Effector memory CD4-positive, alpha-beta T cell (primary cell): ENCODE results near the gene NCKAP1.

ENCODE experiments used
- DNase-seq, 3 donors: peaks; one replicate each; pipeline ENCODE4 v3.0.0-alpha.2; 2020
- H3K27ac ChIP-seq: 2 replicates; pipeline ENCODE4 v1.7.0; 2013; ENCODE audit warnings: mild to moderate bottlenecking, low read length, moderate library complexity; ENCODE audit not compliant: insufficient read depth, poor library complexity, severe bottlenecking
- H3K27me3 ChIP-seq: replicated peaks from 2 replicates; pipeline ENCODE4 v1.7.0; 2013; ENCODE audit warnings: mild to moderate bottlenecking, low read length; ENCODE audit not compliant: insufficient read depth, control insufficient read depth, poor library complexity, severe bottlenecking
- H3K36me3 ChIP-seq: 2 replicates; pipeline ENCODE4 v1.7.0; 2013; ENCODE audit warnings: mild to moderate bottlenecking, low read length, moderate library complexity; ENCODE audit not compliant: control insufficient read depth, insufficient read depth
- H3K4me1 ChIP-seq: 2 replicates; pipeline ENCODE4 v1.7.0; 2013; ENCODE audit warnings: low read length, mild to moderate bottlenecking; ENCODE audit not compliant: control insufficient read depth, insufficient read depth, poor library complexity, severe bottlenecking
- H3K4me3 ChIP-seq: 2 replicates; pipeline ENCODE4 v1.7.0; 2013; ENCODE audit warnings: low read length, low read depth, mild to moderate bottlenecking; ENCODE audit not compliant: insufficient read depth, poor library complexity, severe bottlenecking
- H3K9me3 ChIP-seq: 2 replicates; pipeline ENCODE4 v1.7.0; 2013; ENCODE audit warnings: mild to moderate bottlenecking, low read length, moderate library complexity; ENCODE audit not compliant: control insufficient read depth

NCKAP1 gene

DNA sequence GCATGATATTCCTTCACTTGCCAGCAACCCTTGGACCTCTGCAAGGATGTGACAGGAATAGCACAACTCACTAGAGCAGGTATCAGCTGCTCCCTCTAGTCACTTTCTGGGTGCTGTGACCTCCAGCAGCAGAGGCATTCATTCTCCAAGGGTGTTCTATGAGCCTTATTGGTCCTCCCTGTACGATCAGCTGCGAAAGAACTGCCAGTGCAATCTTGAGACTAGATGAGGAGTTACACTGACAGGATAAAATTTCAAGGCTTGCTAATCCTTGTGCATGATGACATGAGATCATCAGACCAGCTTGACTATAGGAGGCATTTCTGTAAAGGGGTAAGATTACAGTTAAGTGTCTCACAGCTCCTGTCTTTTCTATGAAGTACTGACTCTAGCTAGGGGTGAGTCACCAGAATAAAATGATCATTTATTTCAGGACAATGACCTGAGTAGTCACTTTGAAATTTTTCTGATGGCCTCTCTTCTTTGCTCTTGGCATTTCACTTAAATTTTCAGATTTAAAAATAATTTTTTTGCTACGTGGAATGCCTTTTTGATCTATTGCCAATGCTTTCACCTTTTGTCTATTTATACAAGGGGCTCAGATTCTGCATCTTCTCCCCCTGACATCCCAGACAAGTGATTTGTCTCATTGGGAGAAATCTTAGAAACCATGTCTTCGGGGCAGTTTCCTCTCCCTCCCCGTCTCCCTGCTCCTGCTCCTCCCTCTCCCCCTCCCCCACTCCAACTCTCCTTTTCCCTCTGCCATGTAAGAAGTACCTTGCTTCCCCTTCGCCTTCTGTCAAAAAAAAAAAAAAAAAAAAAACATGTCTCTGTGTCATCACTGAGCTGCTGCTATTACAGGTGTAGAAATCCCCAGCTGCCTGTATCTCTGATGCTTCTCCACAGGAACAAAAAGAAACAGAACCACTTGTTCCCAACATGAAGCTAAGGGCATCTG lies 122.6 kb downstream of the NCKAP1 start:
- H3K4me3 ChIP-seq: no peak overlapping the region
- no peaks in the 10 kb centered on the region for H3K4me1 ChIP-seq
- no peaks in the 10 kb centered on the region for H3K36me3 ChIP-seq
- H3K9me3 ChIP-seq: no peaks in the 10 kb centered on the region
- no peak for DNase-seq
- H3K27ac ChIP-seq: no peak overlapping the region
- H3K27me3 ChIP-seq: no peaks in the 10 kb centered on the region

GRCh38 chr2:182914852-182915251 lies 123.4 kb downstream of the NCKAP1 start:
- no peaks in the 10 kb centered on the region for H3K9me3 ChIP-seq
- H3K27me3 ChIP-seq: no peaks in the 10 kb centered on the region
- no peaks in the 10 kb centered on the region for H3K4me1 ChIP-seq
- DNase-seq: no peak
- H3K36me3 ChIP-seq: no peaks in the 10 kb centered on the region
- no peak overlapping the region for H3K27ac ChIP-seq
- H3K4me3 ChIP-seq: no peak overlapping the region

DNA sequence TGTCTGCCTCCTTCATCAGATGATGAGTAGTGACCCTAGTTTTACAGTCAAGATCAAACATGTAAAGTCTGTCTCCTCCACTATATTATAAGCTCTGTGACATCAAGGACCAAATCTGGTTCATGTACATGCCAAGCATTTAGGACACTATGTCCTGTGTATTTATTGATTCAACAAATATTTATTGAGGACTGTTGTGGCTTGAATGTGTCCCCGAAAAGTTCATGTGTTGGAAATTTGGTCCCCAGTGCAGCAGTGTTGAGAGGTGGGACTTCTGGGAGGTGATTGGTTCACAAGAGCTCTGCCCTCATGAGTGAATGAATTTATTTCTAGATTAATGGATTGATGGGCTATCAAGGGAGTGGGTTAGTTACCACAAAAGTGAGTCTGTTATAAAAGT lies 125.2 kb downstream of the NCKAP1 start:
- H3K36me3 ChIP-seq: no peaks in the 10 kb centered on the region
- DNase-seq: no peak
- H3K27me3 ChIP-seq: no peaks in the 10 kb centered on the region
- H3K4me3 ChIP-seq: no peak overlapping the region
- H3K4me1 ChIP-seq: no peaks in the 10 kb centered on the region
- no peak overlapping the region for H3K27ac ChIP-seq
- no peaks in the 10 kb centered on the region for H3K9me3 ChIP-seq

- Histone ChIP-seq H3K4me1 (no peaks in the 10 kb centered on the region), H3K36me3 (no peaks in the 10 kb centered on the region), H3K27ac (no peak overlapping the region), H3K9me3 (no peaks in the 10 kb centered on the region), H3K27me3 (no peaks in the 10 kb centered on the region), H3K4me3 (no peak overlapping the region)
- DNase-seq: no peak
These were observed 125.7 kb downstream of the NCKAP1 start for GRCh38 chr2:182912518-182912915.

DNA sequence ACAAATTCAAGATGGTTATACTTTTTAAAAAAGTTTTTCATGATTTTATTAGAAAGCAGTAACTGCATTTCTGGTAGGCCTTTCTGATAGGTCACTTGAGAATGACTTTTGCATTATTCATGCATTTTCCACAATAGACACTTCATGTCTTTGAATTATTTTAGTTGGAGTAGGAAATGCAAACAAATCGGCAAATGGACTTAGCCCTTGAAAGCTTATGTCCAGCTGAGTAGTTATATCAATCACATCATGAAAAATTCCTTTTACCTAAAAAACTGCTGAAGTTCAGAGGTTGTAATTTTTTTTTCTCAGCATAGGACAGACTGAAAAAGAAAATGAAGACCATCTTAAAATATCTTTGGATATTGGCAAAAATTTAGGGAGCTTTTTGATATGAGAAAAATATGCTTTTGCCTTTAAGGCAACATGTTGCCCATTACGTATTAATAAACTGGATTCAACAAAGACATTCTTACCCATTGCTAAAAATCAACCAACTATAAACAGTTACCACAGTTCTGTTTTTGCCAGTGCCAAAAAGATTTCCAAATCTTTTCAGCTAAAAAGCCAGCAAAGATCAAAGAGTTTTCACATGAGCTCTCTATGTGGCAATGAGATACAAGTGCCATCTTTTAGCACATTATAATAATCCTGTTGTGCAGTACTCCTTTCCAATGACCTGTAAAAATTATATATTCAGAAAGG lies 126.3 kb downstream of the NCKAP1 start:
- no peak overlapping the region for H3K4me3 ChIP-seq
- no peak overlapping the region for H3K27ac ChIP-seq
- H3K36me3 ChIP-seq: no peaks in the 10 kb centered on the region
- H3K9me3 ChIP-seq: no peaks in the 10 kb centered on the region
- H3K4me1 ChIP-seq: no peaks in the 10 kb centered on the region
- no peaks in the 10 kb centered on the region for H3K27me3 ChIP-seq
- no peak for DNase-seq

DNA sequence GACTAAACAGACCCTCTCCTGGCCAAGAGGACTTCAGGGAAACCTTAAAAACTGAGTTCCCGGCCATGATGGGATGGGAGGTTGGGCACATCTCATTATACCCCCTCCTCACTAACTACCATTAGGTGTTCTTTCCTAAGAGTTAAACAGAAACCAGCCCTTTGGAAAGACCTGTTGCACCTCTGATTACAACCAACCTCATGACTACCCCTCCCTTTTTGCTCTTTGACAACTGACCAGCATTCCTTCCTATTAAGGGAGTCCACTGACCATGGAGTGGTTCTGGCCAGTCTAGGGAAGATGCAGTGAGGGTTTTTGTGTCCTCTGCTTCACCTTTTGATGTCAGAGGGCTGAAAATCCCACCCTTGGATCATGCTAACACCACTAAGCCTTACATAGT lies 127.3 kb downstream of the NCKAP1 start:
- no peak overlapping the region for H3K27ac ChIP-seq
- no peak for DNase-seq
- H3K27me3 ChIP-seq: no peaks in the 10 kb centered on the region
- H3K4me1 ChIP-seq: no peaks in the 10 kb centered on the region
- H3K4me3 ChIP-seq: no peak overlapping the region
- H3K36me3 ChIP-seq: no peaks in the 10 kb centered on the region
- H3K9me3 ChIP-seq: no peaks in the 10 kb centered on the region

DNA sequence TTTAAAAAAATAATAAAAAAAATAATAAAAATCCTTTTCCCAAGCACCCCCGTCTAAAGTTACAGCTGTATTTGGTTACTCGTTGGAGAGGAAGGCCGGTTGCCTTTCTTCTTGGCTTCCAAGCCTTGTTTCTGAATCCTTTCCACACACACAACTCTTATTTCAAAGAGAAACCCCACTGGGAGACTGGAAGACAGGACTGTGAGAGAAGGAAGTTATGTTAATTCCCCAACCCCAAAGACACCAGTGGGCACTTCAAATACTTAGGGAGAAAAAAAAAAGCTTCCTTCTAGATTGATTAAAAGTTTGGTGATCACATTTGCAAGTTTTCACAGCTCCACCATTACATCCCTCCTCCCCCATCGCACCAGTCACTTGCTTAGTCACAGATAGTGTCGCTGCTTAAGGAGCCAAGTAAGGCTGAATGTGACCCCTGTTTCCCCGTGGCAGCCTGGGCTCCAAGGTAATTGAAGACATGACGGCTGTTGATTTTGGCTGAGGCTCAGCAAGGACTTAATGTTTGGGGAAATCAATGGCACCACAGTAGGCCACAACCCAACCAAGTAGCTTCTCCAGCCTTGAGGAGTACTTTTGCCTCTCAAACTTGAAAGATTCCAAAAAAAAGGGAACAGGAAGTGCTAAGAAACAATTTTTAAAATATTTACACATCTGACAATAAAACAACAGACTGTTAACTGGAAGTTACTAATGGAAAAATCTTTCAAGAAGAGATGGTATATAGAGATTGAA lies 131.0 kb downstream of the NCKAP1 start:
- Histone ChIP-seq H3K27me3 (no peaks in the 10 kb centered on the region), H3K27ac (no peak overlapping the region), H3K4me1 (no peaks in the 10 kb centered on the region), H3K36me3 (no peaks in the 10 kb centered on the region), H3K9me3 (no peaks in the 10 kb centered on the region), H3K4me3 (no peak overlapping the region)
- DNase-seq: no peak

DNA sequence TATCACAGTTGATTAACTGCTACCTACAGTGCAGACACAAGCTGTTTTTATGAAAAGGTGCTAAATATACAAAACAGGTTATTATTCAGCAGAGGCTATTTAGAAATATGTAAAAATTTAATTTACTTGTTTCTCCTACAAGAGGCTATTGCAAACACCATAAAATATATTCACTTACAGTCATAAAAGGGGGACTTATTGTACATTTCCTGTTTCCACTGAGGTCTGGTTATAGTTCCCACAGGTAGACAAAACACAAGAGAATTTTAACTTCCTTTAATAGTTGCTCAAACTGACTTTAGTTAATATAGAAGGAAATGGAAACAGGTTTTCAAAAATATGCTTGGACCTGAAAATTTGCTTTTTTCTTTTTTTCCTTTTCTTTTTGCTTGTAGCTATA lies 131.8 kb downstream of the NCKAP1 start:
- H3K4me1 ChIP-seq: no peaks in the 10 kb centered on the region
- H3K4me3 ChIP-seq: no peak overlapping the region
- no peak overlapping the region for H3K27ac ChIP-seq
- no peaks in the 10 kb centered on the region for H3K36me3 ChIP-seq
- DNase-seq: no peak
- no peaks in the 10 kb centered on the region for H3K27me3 ChIP-seq
- H3K9me3 ChIP-seq: no peaks in the 10 kb centered on the region

DNA sequence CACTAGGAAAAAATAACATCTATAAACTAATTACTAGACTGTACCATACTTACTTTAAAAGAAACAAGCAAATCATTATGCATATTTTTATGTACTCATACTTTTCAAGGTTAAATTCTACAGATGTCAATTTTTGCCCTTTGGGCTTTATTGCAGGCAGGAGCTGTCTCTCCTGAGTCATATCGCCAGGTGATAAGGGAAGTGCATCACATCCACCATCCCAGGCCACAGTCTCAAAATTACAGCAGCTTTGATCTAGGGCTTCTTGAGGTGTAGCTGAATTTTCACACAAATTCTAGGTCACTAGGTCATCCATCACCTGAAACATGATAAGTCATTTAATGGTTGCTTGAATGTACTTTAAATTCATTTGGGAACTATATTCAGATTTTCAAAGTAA lies 133.4 kb downstream of the NCKAP1 start:
- no peaks in the 10 kb centered on the region for H3K36me3 ChIP-seq
- H3K27me3 ChIP-seq: no peaks in the 10 kb centered on the region
- H3K27ac ChIP-seq: no peak overlapping the region
- no peaks in the 10 kb centered on the region for H3K4me1 ChIP-seq
- DNase-seq: no peak
- no peak overlapping the region for H3K4me3 ChIP-seq
- H3K9me3 ChIP-seq: no peaks in the 10 kb centered on the region
